Measurements from ENCODE around the gene PDCL2. TPM values are rescaled to one million over a fixed set of nuclear protein-coding genes. Genes with fewer than 3 reads are reported as not detected.

Gene PDCL2
- total RNA-seq, 1 experiment from 2014 or later, result not detected

DNA sequence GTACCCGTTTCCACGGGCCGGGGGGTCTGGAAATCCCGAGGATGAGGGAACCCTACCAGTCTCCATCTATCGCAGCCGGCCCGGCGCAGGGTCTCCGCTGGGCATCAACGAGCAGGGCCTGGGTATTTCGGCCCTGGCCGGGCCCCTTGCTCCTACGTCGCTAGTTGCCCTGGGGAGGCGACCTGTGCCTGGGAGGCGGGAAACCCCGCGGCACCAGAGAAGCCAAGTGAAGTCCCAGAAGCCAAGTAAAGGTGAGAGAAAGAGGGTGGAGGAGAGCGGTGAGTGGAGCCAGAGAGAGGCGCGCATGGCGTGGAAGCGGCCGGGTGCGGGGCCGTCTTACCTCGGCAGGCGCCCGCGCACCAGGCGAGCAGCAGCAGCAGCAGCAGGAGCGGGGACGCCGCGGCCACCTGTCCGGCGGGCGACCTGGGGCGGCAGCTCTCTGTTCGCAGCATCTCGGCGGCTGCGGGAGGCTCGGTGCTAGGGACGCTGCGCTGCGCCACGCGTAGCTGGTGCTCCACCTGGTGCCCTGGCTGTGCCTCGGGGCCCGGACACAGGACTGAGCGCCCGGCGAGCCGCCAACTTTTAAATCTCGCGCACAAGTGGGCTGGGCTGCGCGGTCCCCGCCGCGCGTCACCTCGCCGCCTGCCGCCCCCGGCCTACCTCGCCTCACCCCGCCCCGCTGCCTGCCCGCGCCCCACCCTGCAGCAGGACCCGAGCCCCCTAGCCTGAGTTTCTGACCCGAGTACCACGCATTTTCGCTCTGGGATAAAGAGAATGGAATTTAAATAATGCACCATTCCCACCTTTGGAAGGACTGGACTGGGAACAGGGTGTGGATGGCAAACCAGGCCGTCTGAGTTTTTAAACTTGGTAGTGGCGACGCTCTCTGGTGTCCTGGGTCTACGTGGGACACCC is 44.0 kb upstream of the PDCL2 start, which contains the start of gene NMU:
NMU (minus strand) TSS at position 558 of the 915 bp plus-strand sequence; CDS start at position 452, 106 bp downstream.
- ChIA-PET CTCF (interaction anchor here (0.7 to 4.9 kb wide), 12 partner anchors 21 to 289 kb away, joined by 3 to 32 read pairs (median 4); no protein-coding TSS in a partner anchor), POLR2A (interaction anchor here (1.0 to 3.2 kb wide), 5 partner anchors 27 to 287 kb away, joined by 3 to 21 read pairs (median 4); partner anchors contain the start of gene CLOCK)
- H3K4me3 Mint-ChIP-seq (ENCODE audit: unreplicated experiment), result peak within 1 kb of the TSS; percentile 71
- intact Hi-C loops (cut with micrococcal nuclease), result loop anchor here (1.0 to 10.0 kb wide), 3 partner anchors 91 to 191 kb away; no protein-coding TSS in a partner anchor
- BruUV-seq (replicated peaks), result TSS peak; percentile 38
- TF ChIP-seq, protein P1, sequence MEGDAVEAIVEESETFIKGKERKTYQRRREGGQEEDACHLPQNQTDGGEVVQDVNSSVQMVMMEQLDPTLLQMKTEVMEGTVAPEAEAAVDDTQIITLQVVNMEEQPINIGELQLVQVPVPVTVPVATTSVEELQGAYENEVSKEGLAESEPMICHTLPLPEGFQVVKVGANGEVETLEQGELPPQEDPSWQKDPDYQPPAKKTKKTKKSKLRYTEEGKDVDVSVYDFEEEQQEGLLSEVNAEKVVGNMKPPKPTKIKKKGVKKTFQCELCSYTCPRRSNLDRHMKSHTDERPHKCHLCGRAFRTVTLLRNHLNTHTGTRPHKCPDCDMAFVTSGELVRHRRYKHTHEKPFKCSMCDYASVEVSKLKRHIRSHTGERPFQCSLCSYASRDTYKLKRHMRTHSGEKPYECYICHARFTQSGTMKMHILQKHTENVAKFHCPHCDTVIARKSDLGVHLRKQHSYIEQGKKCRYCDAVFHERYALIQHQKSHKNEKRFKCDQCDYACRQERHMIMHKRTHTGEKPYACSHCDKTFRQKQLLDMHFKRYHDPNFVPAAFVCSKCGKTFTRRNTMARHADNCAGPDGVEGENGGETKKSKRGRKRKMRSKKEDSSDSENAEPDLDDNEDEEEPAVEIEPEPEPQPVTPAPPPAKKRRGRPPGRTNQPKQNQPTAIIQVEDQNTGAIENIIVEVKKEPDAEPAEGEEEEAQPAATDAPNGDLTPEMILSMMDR (IDR thresholded peaks at IDR 0.05; ENCODE audit: unreplicated experiment), result peak; percentile 17
- H3K4me1 Mint-ChIP-seq (ENCODE audit: insufficient read depth, unreplicated experiment), result peaks cover 23% of the 10 kb centered on the region
- no peaks in the 10 kb centered on the region for H3K36me3 Mint-ChIP-seq (ENCODE audit: insufficient read depth, unreplicated experiment)
- H3K9me3 Mint-ChIP-seq (ENCODE audit: unreplicated experiment), result no peaks in the 10 kb centered on the region
- H3K27me3 Mint-ChIP-seq (ENCODE audit: insufficient read depth, unreplicated experiment), result no peaks in the 10 kb centered on the region
- DNase-seq (ENCODE audit: unreplicated experiment), result peak; percentile 82
- H3K27ac Mint-ChIP-seq (ENCODE audit: low read depth, unreplicated experiment), result no peak within 1 kb of the TSS

DNA sequence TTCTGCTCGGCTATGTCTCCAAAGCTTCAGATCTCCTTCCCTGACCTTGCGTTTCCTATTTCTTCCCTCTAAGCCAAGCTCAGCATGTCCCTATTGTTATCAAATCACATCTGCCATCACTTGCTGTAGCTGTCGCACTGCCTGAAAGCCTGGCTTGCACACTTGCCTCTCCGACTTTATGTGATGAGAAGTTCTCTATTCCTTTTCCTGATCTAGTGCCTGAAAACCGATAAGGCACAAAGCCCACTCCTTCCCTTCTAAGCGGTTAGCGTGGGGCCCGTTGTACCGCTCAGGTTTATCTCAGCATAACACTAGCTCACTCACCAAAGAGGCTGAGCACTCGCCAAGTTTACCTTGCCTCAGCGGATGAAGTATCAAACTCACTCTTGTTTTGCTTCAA is 43.2 kb upstream of the PDCL2 start:
- POLR2A ChIA-PET, result interaction anchor here (1.0 to 3.2 kb wide), 4 partner anchors 10 to 90 kb away, joined by 3 to 21 read pairs (median 4); partner anchors contain the start of gene CLOCK
- H3K27ac Mint-ChIP-seq (ENCODE audit: low read depth, unreplicated experiment), result no peak overlapping the region
- peaks cover 23% of the 10 kb centered on the region for H3K4me1 Mint-ChIP-seq (ENCODE audit: insufficient read depth, unreplicated experiment)
- no TSS peak for BruUV-seq (replicated peaks)
- CTCF ChIA-PET, result interaction anchor here (0.7 to 4.9 kb wide), 10 partner anchors 20 to 289 kb away, joined by 3 to 32 read pairs (median 4); no protein-coding TSS in a partner anchor
- intact Hi-C loops (cut with micrococcal nuclease), result loop anchor here (10.0 kb wide), 1 partner anchor 100 kb away; no protein-coding TSS in a partner anchor
- peak; percentile 27 for DNase-seq (ENCODE audit: unreplicated experiment)
- no peaks in the 10 kb centered on the region for H3K36me3 Mint-ChIP-seq (ENCODE audit: insufficient read depth, unreplicated experiment)
- H3K27me3 Mint-ChIP-seq (ENCODE audit: insufficient read depth, unreplicated experiment), result no peaks in the 10 kb centered on the region
- TF ChIP-seq, protein P1 (IDR thresholded peaks at IDR 0.05; ENCODE audit: unreplicated experiment), result no peak
- no peaks in the 10 kb centered on the region for H3K9me3 Mint-ChIP-seq (ENCODE audit: unreplicated experiment)
- peak overlapping the region; percentile 71 for H3K4me3 Mint-ChIP-seq (ENCODE audit: unreplicated experiment)

DNA sequence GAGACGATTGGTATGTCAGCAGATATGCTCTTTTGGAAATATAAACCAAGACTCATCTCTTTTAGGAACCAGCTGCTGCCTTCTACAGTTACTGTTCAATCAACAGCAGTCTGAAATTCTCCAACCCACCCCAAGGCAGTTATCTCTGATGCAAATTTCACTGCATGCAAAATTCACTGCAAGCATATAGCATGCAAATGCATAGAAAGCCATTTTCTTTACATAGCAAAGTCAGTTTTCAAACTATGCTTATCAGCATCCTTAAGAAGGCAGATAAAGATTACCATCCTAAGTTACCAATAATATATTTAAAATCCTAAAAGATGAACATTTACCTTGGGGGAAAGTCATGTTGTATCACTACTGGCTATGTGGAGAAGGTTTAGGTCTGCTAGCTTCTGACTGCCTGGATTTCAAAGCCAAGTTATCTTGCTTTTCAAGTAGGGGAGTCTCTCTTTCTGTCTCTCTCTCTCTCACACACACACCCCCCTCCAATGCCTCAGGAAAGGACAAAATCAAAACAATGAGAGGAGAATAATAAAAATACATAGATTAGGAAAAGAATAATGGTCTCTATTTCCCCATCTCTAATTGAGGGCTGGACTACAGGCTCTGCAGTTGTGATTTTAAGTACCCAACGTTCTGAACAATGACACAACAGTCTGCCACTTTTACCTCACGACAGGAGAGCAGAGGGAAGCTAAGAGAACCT is 42.5 kb upstream of the PDCL2 start:
- intact Hi-C loops (cut with micrococcal nuclease), result loop anchor here (10.0 kb wide), 1 partner anchor 100 kb away; no protein-coding TSS in a partner anchor
- H3K27ac Mint-ChIP-seq (ENCODE audit: low read depth, unreplicated experiment), result no peak overlapping the region
- ChIA-PET CTCF (interaction anchor here (0.6 to 4.9 kb wide), 4 partner anchors 103 to 288 kb away, joined by 3 to 32 read pairs (median 4); no protein-coding TSS in a partner anchor), POLR2A (interaction anchor here (0.6 to 3.2 kb wide), 5 partner anchors 9 to 64 kb away, joined by 3 to 21 read pairs (median 3); no protein-coding TSS in a partner anchor)
- H3K4me3 Mint-ChIP-seq (ENCODE audit: unreplicated experiment), result no peak overlapping the region
- DNase-seq (ENCODE audit: unreplicated experiment), result no peak
- H3K4me1 Mint-ChIP-seq (ENCODE audit: insufficient read depth, unreplicated experiment), result peaks cover 23% of the 10 kb centered on the region
- peaks cover 3% of the 10 kb centered on the region for H3K36me3 Mint-ChIP-seq (ENCODE audit: insufficient read depth, unreplicated experiment)
- H3K9me3 Mint-ChIP-seq (ENCODE audit: unreplicated experiment), result no peaks in the 10 kb centered on the region
- TF ChIP-seq, protein P1 (IDR thresholded peaks at IDR 0.05; ENCODE audit: unreplicated experiment), result no peak
- H3K27me3 Mint-ChIP-seq (ENCODE audit: insufficient read depth, unreplicated experiment), result no peaks in the 10 kb centered on the region
- no TSS peak for BruUV-seq (replicated peaks)

Measured in MCF 10A (cell line).